A549 (cell line): ENCODE results near the gene ELOVL2. TPM values are rescaled to one million over a fixed set of nuclear protein-coding genes. Genes with fewer than 3 reads are reported as not detected.

Experiments used
- ATAC-seq, 2 experiments: fragments of 200-7000 bp in 1 of 2; fragments of >200 bp in 1 of 2; cut with Nextera tagmentation in 1 of 2; cut with Tn5 transposase in 1 of 2; 3 replicates each; pipeline versions ENCODE4 v1.8.0 to v1.9.1; 2018 to 2020; ENCODE audit warnings: mild to moderate bottlenecking in 1 of 2, moderate library complexity in 1 of 2
- CTCF ChIA-PET: fragments of 300-600 bp; sonication (Branson Sonifier 250); formaldehyde crosslinking; extraction: SDS; loops from one replicate; lab custom pipeline; 2021; ENCODE audit warnings: antibody characterized with exemption, inconsistent platforms; lab: Yijun Ruan, JAX
- POLR2A ChIA-PET: fragments of 350-600 bp; formaldehyde crosslinking; extraction: SDS; loops from one replicate; lab custom pipeline; 2021; ENCODE audit warnings: antibody characterized with exemption, inconsistent platforms; lab: Yijun Ruan, JAX
- DNase-seq, 2 experiments: peaks; one replicate each; pipeline versions ENCODE4 v3.0.0 to v3.0.0-alpha.2; 2011 to 2016; ENCODE audit warnings: low read depth in 1 of 2, low spot score in 1 of 2
- FAIRE-seq: peaks from 2 replicates; lab custom pipeline; 2011; peaks lifted over from hg19 to GRCh38; lab: Jason Lieb, UNC
- H3K27ac ChIP-seq, 2 experiments: fragments of >200 bp; sonication (Bioruptor Twin); formaldehyde crosslinking; 3 replicates each; pipeline ENCODE4 v1.5.1; 2016 to 2017
- H3K4me1 ChIP-seq: fragments of >200 bp; sonication (Bioruptor Twin); formaldehyde crosslinking; 3 replicates; pipeline ENCODE4 v1.6.1; 2016
- H3K4me2 ChIP-seq: fragments of >200 bp; sonication (Bioruptor Twin); formaldehyde crosslinking; 3 replicates; pipeline ENCODE4 v1.6.1; 2016
- H3K4me3 ChIP-seq: fragments of >200 bp; sonication (Bioruptor Twin); formaldehyde crosslinking; 3 replicates; pipeline ENCODE4 v1.5.1; 2016
- H3K9me3 ChIP-seq: fragments of >200 bp; sonication (Bioruptor Twin); formaldehyde crosslinking; 3 replicates; pipeline ENCODE4 v1.6.1; 2016
- CBX8 ChIP-seq: fragments of 200-600 bp; sonication (generic); IDR thresholded peaks from 2 replicates; pipeline ENCODE4 v1.6.1; 2016
- CEBPB ChIP-seq, 2 experiments: fragments of >200 bp in 1 of 2; sonication (Bioruptor Twin) in 1 of 2; formaldehyde crosslinking in 1 of 2; IDR thresholded peaks; 2 replicates each; pipeline ENCODE4 v1.6.1; 2012 to 2016
- ESRRA ChIP-seq: fragments of 150-350 bp; IDR thresholded peaks from 2 replicates; pipeline ENCODE4 v1.6.1; 2014; ENCODE audit warnings: mild to moderate bottlenecking, low read length, borderline replicate concordance
- FOSL2 ChIP-seq, 2 experiments: fragments of 450-650 bp in 1 of 2; fragments of >200 bp in 1 of 2; sonication (Bioruptor Twin) in 1 of 2; formaldehyde crosslinking; IDR thresholded peaks; 2 replicates each; pipeline versions ENCODE4 v1.5.0 to v1.6.1; 2016 to 2020; ENCODE audit warnings: mild to moderate bottlenecking in 1 of 2, moderate library complexity in 1 of 2
- FOXS1 ChIP-seq: fragments of 250-450 bp; sonication (Bioruptor Pico); IDR thresholded peaks from 2 replicates; pipeline ENCODE4 v1.5.0; 2020; ENCODE audit warnings: mild to moderate bottlenecking, moderate library complexity
- HEYL ChIP-seq: fragments of 250-450 bp; sonication (Bioruptor Pico); IDR thresholded peaks from 2 replicates; pipeline ENCODE4 v1.8.0; 2021; ENCODE audit warnings: mild to moderate bottlenecking, moderate library complexity
- HOXA7 ChIP-seq: fragments of 250-450 bp; sonication (Bioruptor Pico); IDR thresholded peaks from 2 replicates; pipeline ENCODE4 v1.5.0; 2020; ENCODE audit warnings: mild to moderate bottlenecking, moderate library complexity
- HOXB13 ChIP-seq: fragments of 250-450 bp; sonication (Bioruptor Pico); IDR thresholded peaks from 2 replicates; pipeline ENCODE4 v1.5.0; 2020; ENCODE audit warnings: low read depth, mild to moderate bottlenecking, moderate library complexity
- JUN ChIP-seq, 2 experiments: fragments of >200 bp; sonication (Bioruptor Twin); formaldehyde crosslinking; IDR thresholded peaks; 2 replicates in 1 of 2; 3 replicates in 1 of 2; pipeline ENCODE4 v1.6.1; 2016 to 2017
- JUNB ChIP-seq: fragments of >200 bp; sonication (Bioruptor Twin); formaldehyde crosslinking; IDR thresholded peaks from 2 replicates; pipeline ENCODE4 v1.6.1; 2016
- KDM5A ChIP-seq: fragments of 200-600 bp; sonication (generic); IDR thresholded peaks from 2 replicates; pipeline ENCODE4 v1.6.1; 2016; ENCODE audit warnings: antibody characterized with exemption, mild to moderate bottlenecking
- NR3C1 ChIP-seq: fragments of >200 bp; sonication (Bioruptor Twin); formaldehyde crosslinking; IDR thresholded peaks from 3 replicates; pipeline ENCODE4 v1.6.1; 2017
- PBX3 ChIP-seq: IDR thresholded peaks from 2 replicates; pipeline ENCODE4 v1.6.1; 2012
- POLR2AphosphoS2 ChIP-seq: conservative IDR thresholded peaks from 2 replicates; pipeline ENCODE4 v1.6.1; 2012; ENCODE audit warnings: low read length, improper control_type of control experiment, inconsistent platforms
- RFX5 ChIP-seq: fragments of 450-650 bp; IDR thresholded peaks from 2 replicates; pipeline ENCODE4 v1.7.1; 2014; ENCODE audit warnings: antibody characterized with exemption, mild to moderate bottlenecking, moderate library complexity
- SMC3 ChIP-seq: fragments of >200 bp; sonication (Bioruptor Twin); formaldehyde crosslinking; IDR thresholded peaks from 3 replicates; pipeline ENCODE4 v1.6.1; 2018; ENCODE audit warnings: inconsistent platforms
- TFCP2L1 ChIP-seq: fragments of 250-450 bp; sonication (Bioruptor Pico); IDR thresholded peaks from 2 replicates; pipeline ENCODE4 v1.5.0; 2021; ENCODE audit warnings: mild to moderate bottlenecking
- ZC3H11A ChIP-seq: fragments of 450-650 bp; IDR thresholded peaks from 2 replicates; pipeline ENCODE4 v1.6.1; 2014; ENCODE audit warnings: antibody characterized with exemption, mild to moderate bottlenecking
- ZNF302 ChIP-seq: fragments of 250-450 bp; sonication (Bioruptor Pico); IDR thresholded peaks from 2 replicates; pipeline ENCODE4 v1.9.0; 2021; ENCODE audit warnings: inconsistent platforms, mild to moderate bottlenecking, moderate library complexity
- ZSCAN20 ChIP-seq: fragments of 250-450 bp; sonication (Bioruptor Pico); IDR thresholded peaks from 2 replicates; pipeline ENCODE4 v1.8.0; 2022; ENCODE audit warnings: mild to moderate bottlenecking, moderate library complexity
- WGBS: methylation state at CpG from one replicate; pipeline ENCODE4 v1.1.6; 2017; ENCODE audit errors: missing lambda C conversion rate; 5-methylcytosine and 5-hydroxymethylcytosine counted together
- polyA plus RNA-seq, 4 experiments: library from polyadenylated mRNA; depleted of rRNA in 3 of 4; stranded (reverse); fragments of >200 nt; fragmentation: RNase III in 1 of 4; extraction: RNeasy Plus Mini Kit Qiagen cat#74134 plus additional on column Dnase treatment in 1 of 4; gene quantifications; 2 replicates in 3 of 4; 3 replicates in 1 of 4; pipeline ENCODE4 v1.2.3, GENCODE V29; 2011 to 2017
- TF ChIP-seq, protein P1 (sequence below): fragments of >200 bp; sonication (Bioruptor Twin); formaldehyde crosslinking; IDR thresholded peaks from 3 replicates; pipeline ENCODE4 v1.5.1; 2016
- TF ChIP-seq, protein P2 (sequence below): fragments of 450-650 bp; IDR thresholded peaks from 2 replicates; pipeline ENCODE4 v1.6.1; 2014; ENCODE audit warnings: antibody characterized with exemption
- TF ChIP-seq, protein P3 (sequence below): fragments of 150-350 bp; IDR thresholded peaks from 2 replicates; pipeline ENCODE4 v1.6.1; 2014; ENCODE audit warnings: low read depth, mild to moderate bottlenecking, low read length
- TF ChIP-seq, protein P4 (sequence below): fragments of 250-450 bp; sonication (Bioruptor Pico); IDR thresholded peaks from 2 replicates; pipeline ENCODE4 v1.5.0; 2021; ENCODE audit warnings: mild to moderate bottlenecking, moderate library complexity, borderline replicate concordance

ELOVL2 gene
- polyA plus RNA-seq, 2 of the 4 experiments (the other 2 are of a cell fraction): 12.4 to 15.5 TPM

DNA sequence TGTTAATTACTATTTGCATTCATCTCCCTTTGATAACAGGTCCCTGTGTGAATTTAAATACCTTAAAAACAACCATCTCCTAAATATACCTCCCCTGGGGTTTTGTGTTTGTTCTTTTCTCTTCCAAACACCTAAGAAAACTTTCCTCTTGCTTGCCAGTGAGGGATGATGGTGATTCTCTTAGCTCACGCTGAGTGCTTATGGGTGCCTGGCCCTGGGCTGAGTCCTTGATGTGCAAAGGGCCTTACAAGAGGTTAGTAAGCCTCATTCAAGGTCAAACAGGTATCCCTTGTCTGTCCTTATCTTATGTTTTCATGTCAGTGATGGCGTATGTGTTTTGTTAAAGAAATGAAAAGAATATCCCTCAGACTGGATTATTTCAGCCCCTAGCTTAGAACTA is 81.0 kb downstream of the ELOVL2 start:
- FAIRE-seq: no peak
- WGBS: 81% methylated on average over 2 of the region's 2 CpGs

DNA sequence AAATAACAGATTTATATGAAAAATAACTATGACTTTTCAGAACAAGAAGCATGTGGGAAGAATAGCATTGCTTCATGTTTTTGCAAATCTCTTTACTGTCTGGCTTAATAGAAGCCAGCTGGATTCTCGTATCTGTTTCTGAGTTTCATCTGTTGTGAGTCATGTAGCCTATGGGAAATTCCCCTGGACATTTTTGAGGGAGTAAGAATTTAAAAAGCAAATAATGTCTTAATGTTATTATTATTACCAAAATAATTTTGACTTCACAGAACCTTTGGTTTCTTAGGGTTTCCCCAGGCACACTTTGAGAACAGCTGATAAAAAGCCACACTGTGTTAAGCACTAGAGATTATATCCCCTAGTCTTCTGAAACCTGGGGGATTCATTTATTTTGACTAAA is 81.4 kb downstream of the ELOVL2 start:
- Histone ChIP-seq H3K9me3 (peaks cover 7% of the 10 kb centered on the region; the same call in 1 of the 3 replicates), H3K4me2 (peak overlapping the region; percentile 32; the same call in 2 of the 3 replicates), H3K4me1 (peaks cover 10% of the 10 kb centered on the region; the same call in 2 of the 3 replicates), H3K27ac (no peak overlapping the region), H3K4me3 (no peak overlapping the region)
- ChIA-PET POLR2A (no interaction called here), CTCF (interaction anchor here (0.5 to 2.6 kb wide), 2 partner anchors 11 to 104 kb away, joined by 3 to 10 read pairs; no protein-coding TSS in a partner anchor)
- FAIRE-seq: no peak
- TF ChIP-seq JUN (IDR thresholded peaks at IDR 0.05) (no peak), FOSL2 (IDR thresholded peaks at IDR 0.05) (no peak), FOSL2 (CRISPR knock-in tag; IDR thresholded peaks at IDR 0.05) (peak; percentile 39; the same call in 1 of the 2 replicates)
- WGBS: 7% methylated on average over 1 of the region's 1 CpG
- DNase-seq: no peak
- no peak for ATAC-seq

More for the DNA sequence above, 81.0 kb downstream of the ELOVL2 start:
- Histone ChIP-seq H3K27ac (no peak overlapping the region), H3K9me3 (peaks cover 7% of the 10 kb centered on the region; the same call in 1 of the 3 replicates), H3K4me1 (peaks cover 10% of the 10 kb centered on the region; the same call in 2 of the 3 replicates), H3K4me2 (0 out of 3 replicates have a peak overlapping the region, but pooled peaks have one; percentile 32), H3K4me3 (no peak overlapping the region)
- no peak for ATAC-seq
- no peak for DNase-seq
- ChIA-PET CTCF (interaction anchor here (2.6 kb wide), 1 partner anchor 11 kb away, joined by 10 read pairs; no protein-coding TSS in a partner anchor), POLR2A (no interaction called here)
- TF ChIP-seq ZSCAN20 (CRISPR knock-in tag) (no peak), RFX5 (no peak), ZC3H11A (no peak), PBX3 (no peak), HEYL (CRISPR knock-in tag) (no peak), ZNF302 (CRISPR knock-in tag) (no peak), JUNB (no peak), TFCP2L1 (no peak), NR3C1 (no peak), FOXS1 (CRISPR knock-in tag) (no peak), POLR2AphosphoS2 (no peak), CBX8 (no peak), HOXA7 (CRISPR knock-in tag) (no peak)
- TF ChIP-seq, protein P1, sequence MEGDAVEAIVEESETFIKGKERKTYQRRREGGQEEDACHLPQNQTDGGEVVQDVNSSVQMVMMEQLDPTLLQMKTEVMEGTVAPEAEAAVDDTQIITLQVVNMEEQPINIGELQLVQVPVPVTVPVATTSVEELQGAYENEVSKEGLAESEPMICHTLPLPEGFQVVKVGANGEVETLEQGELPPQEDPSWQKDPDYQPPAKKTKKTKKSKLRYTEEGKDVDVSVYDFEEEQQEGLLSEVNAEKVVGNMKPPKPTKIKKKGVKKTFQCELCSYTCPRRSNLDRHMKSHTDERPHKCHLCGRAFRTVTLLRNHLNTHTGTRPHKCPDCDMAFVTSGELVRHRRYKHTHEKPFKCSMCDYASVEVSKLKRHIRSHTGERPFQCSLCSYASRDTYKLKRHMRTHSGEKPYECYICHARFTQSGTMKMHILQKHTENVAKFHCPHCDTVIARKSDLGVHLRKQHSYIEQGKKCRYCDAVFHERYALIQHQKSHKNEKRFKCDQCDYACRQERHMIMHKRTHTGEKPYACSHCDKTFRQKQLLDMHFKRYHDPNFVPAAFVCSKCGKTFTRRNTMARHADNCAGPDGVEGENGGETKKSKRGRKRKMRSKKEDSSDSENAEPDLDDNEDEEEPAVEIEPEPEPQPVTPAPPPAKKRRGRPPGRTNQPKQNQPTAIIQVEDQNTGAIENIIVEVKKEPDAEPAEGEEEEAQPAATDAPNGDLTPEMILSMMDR: no peak
- TF ChIP-seq, protein P2, sequence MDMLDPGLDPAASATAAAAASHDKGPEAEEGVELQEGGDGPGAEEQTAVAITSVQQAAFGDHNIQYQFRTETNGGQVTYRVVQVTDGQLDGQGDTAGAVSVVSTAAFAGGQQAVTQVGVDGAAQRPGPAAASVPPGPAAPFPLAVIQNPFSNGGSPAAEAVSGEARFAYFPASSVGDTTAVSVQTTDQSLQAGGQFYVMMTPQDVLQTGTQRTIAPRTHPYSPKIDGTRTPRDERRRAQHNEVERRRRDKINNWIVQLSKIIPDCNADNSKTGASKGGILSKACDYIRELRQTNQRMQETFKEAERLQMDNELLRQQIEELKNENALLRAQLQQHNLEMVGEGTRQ: no peak
- TF ChIP-seq, protein P3, sequence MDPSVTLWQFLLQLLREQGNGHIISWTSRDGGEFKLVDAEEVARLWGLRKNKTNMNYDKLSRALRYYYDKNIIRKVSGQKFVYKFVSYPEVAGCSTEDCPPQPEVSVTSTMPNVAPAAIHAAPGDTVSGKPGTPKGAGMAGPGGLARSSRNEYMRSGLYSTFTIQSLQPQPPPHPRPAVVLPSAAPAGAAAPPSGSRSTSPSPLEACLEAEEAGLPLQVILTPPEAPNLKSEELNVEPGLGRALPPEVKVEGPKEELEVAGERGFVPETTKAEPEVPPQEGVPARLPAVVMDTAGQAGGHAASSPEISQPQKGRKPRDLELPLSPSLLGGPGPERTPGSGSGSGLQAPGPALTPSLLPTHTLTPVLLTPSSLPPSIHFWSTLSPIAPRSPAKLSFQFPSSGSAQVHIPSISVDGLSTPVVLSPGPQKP: no peak

- 87% methylated on average over 3 of the region's 3 CpGs for WGBS
- POLR2A ChIA-PET: no interaction called here
- H3K27ac ChIP-seq: no peak overlapping the region
- DNase-seq (no peak), FAIRE-seq (no peak), ATAC-seq (no peak)
- H3K4me2 ChIP-seq: peak overlapping the region; percentile 32; the same call in 1 of the 3 replicates
- no peak overlapping the region for H3K4me3 ChIP-seq
- CTCF ChIA-PET: interaction anchor here (1.5 to 2.6 kb wide), 3 partner anchors 10 to 614 kb away, joined by 3 to 10 read pairs (median 4); no protein-coding TSS in a partner anchor
- peaks cover 10% of the 10 kb centered on the region; the same call in 2 of the 3 replicates for H3K4me1 ChIP-seq
- H3K9me3 ChIP-seq: peaks cover 7% of the 10 kb centered on the region; the same call in 1 of the 3 replicates
- TF ChIP-seq FOSL2 (IDR thresholded peaks at IDR 0.05): no peak
- TF ChIP-seq FOSL2 (CRISPR knock-in tag; IDR thresholded peaks at IDR 0.05): no peak
- TF ChIP-seq HOXB13 (CRISPR knock-in tag): no peak
- TF ChIP-seq, protein P3: no peak
- no peak for TF ChIP-seq ESRRA
- no peak for TF ChIP-seq HOXA7 (CRISPR knock-in tag)
- TF ChIP-seq RFX5: no peak
- TF ChIP-seq, protein P4, sequence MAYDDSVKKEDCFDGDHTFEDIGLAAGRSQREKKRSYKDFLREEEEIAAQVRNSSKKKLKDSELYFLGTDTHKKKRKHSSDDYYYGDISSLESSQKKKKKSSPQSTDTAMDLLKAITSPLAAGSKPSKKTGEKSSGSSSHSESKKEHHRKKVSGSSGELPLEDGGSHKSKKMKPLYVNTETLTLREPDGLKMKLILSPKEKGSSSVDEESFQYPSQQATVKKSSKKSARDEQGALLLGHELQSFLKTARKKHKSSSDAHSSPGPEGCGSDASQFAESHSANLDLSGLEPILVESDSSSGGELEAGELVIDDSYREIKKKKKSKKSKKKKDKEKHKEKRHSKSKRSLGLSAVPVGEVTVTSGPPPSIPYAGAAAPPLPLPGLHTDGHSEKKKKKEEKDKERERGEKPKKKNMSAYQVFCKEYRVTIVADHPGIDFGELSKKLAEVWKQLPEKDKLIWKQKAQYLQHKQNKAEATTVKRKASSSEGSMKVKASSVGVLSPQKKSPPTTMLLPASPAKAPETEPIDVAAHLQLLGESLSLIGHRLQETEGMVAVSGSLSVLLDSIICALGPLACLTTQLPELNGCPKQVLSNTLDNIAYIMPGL (CRISPR knock-in tag): no peak
- TF ChIP-seq CEBPB (IDR thresholded peaks at IDR 0.05): no peak
- no peak for TF ChIP-seq KDM5A
- TF ChIP-seq SMC3: no peak
Observed at GRCh38 chr6:10961837-10962236, 82.3 kb downstream of the ELOVL2 start.
